NCI-H526 treated with DMSO at 0.1 percent for 48 hours (cell line): Measurements from ENCODE around the gene IKBKG.
"Not testable (repeated sequence)": the region's sequence is repeated elsewhere in the genome, so short reads cannot be mapped to it uniquely, and the experiment has no call there.

Experiments
- DNase-seq: peaks from one replicate; lab custom pipeline; 2025; lab: John Stamatoyannopoulos, UW

Gene IKBKG

GRCh38 chrX:154605566-154605965 lies 58.1 kb downstream of the IKBKG start:
- no peak for DNase-seq

- no peak for DNase-seq
Measured at GRCh38 chrX:154607370-154607769, 60.0 kb downstream of the IKBKG start.

GRCh38 chrX:154607976-154608375 lies 60.6 kb downstream of the IKBKG start:
- not testable (repeated sequence) for DNase-seq

- not testable (repeated sequence) for DNase-seq
Measured at GRCh38 chrX:154608823-154609222, 61.4 kb downstream of the IKBKG start.

GRCh38 chrX:154611146-154611545 lies 63.7 kb downstream of the IKBKG start:
- not testable (repeated sequence) for DNase-seq

GRCh38 chrX:154613586-154613985 lies 66.2 kb downstream of the IKBKG start:
- not testable (repeated sequence) for DNase-seq
